Measurements from ENCODE around the gene MEG3. TPM values are rescaled to one million over a fixed set of nuclear protein-coding genes. Genes with fewer than 3 reads are reported as not detected.
A peak's percentile ranks its signal among the peaks of the same experiment; 100 is the strongest.

The MEG3 gene
- total RNA-seq = 31.0 and 32.3 TPM in 2 replicates
- long read RNA-seq, partial matches to known transcripts = 14 of 22 reads
- long read RNA-seq, other reads (novel, unspliced or antisense) = 8 of 22 reads

GRCh38 chr14:100825713-100826331 lies at the start of gene MEG3:
Gene MEG3 (plus strand): TSS chr14:100826118.
- Mint-ChIP-seq H3K36me3 (ENCODE audit: insufficient read depth) (peaks cover 11% of the 10 kb centered on the region), H3K27me3 (no peaks in the 10 kb centered on the region), H3K4me1 (ENCODE audit: low read depth) (peaks cover 43% of the 10 kb centered on the region), H3K27ac (peak within 1 kb of the TSS; percentile 89), H3K9me3 (ENCODE audit: low read depth) (peaks cover 6% of the 10 kb centered on the region), H3K4me3 (ENCODE audit: low read depth) (no peak within 1 kb of the TSS)
- no peak for TF ChIP-seq CTCF (IDR thresholded peaks at IDR 0.05; ENCODE audit: unreplicated experiment)
- DNase-seq (ENCODE audit: low spot score, unreplicated experiment) = no peak

GRCh38 chr14:100776681-100777365 lies 49.1 kb upstream of the MEG3 start:
- Mint-ChIP-seq H3K4me1 (ENCODE audit: low read depth) (peaks cover 14% of the 10 kb centered on the region), H3K27ac (no peak overlapping the region), H3K27me3 (peaks cover 18% of the 10 kb centered on the region), H3K36me3 (ENCODE audit: insufficient read depth) (no peaks in the 10 kb centered on the region), H3K9me3 (ENCODE audit: low read depth) (no peaks in the 10 kb centered on the region), H3K4me3 (ENCODE audit: low read depth) (no peak overlapping the region)
- TF ChIP-seq CTCF (IDR thresholded peaks at IDR 0.05; ENCODE audit: unreplicated experiment) = no peak
- DNase-seq (ENCODE audit: low spot score, unreplicated experiment) = no peak

- Mint-ChIP-seq H3K4me1 (ENCODE audit: low read depth) (peaks cover 16% of the 10 kb centered on the region), H3K27ac (no peak overlapping the region), H3K27me3 (peaks cover 18% of the 10 kb centered on the region), H3K4me3 (ENCODE audit: low read depth) (no peak overlapping the region), H3K36me3 (ENCODE audit: insufficient read depth) (no peaks in the 10 kb centered on the region), H3K9me3 (ENCODE audit: low read depth) (no peaks in the 10 kb centered on the region)
- no peak for TF ChIP-seq CTCF (IDR thresholded peaks at IDR 0.05; ENCODE audit: unreplicated experiment)
- no peak for DNase-seq (ENCODE audit: low spot score, unreplicated experiment)
Measured at GRCh38 chr14:100777366-100777817, 48.5 kb upstream of the MEG3 start.

GRCh38 chr14:100777818-100778525 lies 47.9 kb upstream of the MEG3 start:
- Mint-ChIP-seq H3K4me3 (ENCODE audit: low read depth) (no peak overlapping the region), H3K4me1 (ENCODE audit: low read depth) (peaks cover 22% of the 10 kb centered on the region), H3K27me3 (peaks cover 18% of the 10 kb centered on the region), H3K27ac (peak overlapping the region; percentile 76), H3K36me3 (ENCODE audit: insufficient read depth) (no peaks in the 10 kb centered on the region), H3K9me3 (ENCODE audit: low read depth) (no peaks in the 10 kb centered on the region)
- DNase-seq (ENCODE audit: low spot score, unreplicated experiment) = no peak
- TF ChIP-seq CTCF (IDR thresholded peaks at IDR 0.05; ENCODE audit: unreplicated experiment) = no peak

- DNase-seq (ENCODE audit: low spot score, unreplicated experiment) = no peak
- no peak overlapping the region for H3K4me3 Mint-ChIP-seq (ENCODE audit: low read depth)
- H3K4me1 Mint-ChIP-seq (ENCODE audit: low read depth) = peaks cover 25% of the 10 kb centered on the region
- TF ChIP-seq CTCF (IDR thresholded peaks at IDR 0.05; ENCODE audit: unreplicated experiment) = no peak
- peaks cover 18% of the 10 kb centered on the region for H3K27me3 Mint-ChIP-seq
- H3K9me3 Mint-ChIP-seq (ENCODE audit: low read depth) = no peaks in the 10 kb centered on the region
- no peaks in the 10 kb centered on the region for H3K36me3 Mint-ChIP-seq (ENCODE audit: insufficient read depth)
- H3K27ac Mint-ChIP-seq = no peak overlapping the region
Measured at GRCh38 chr14:100778526-100778882, 47.4 kb upstream of the MEG3 start.

Measured in progenitor cell of endocrine pancreas (in vitro differentiated cells).